HepG2 (cell line): ENCODE data around the gene AKAP1.

Source experiments
- CREB1 ChIP-seq, 2 experiments: fragments of 450-650 bp in 1 of 2; IDR thresholded peaks; 2 replicates each; pipeline ENCODE4 v1.6.1; 2016 to 2017; ENCODE audit warnings: control low read depth in 1 of 2, mild to moderate bottlenecking in 1 of 2, missing compliant biosample characterization in 1 of 2, missing genetic modification characterization in 1 of 2
- DDIT3 ChIP-seq: sonication (generic); formaldehyde crosslinking; IDR thresholded peaks from 2 replicates; pipeline ENCODE4 v1.4.0; 2020; ENCODE audit warnings: mild to moderate bottlenecking, missing genetic modification reagents
- DPF2 ChIP-seq: sonication (generic); formaldehyde crosslinking; IDR thresholded peaks from 2 replicates; pipeline ENCODE4 v1.4.0; 2020; ENCODE audit warnings: mild to moderate bottlenecking, low read depth, missing genetic modification reagents, borderline replicate concordance
- EHMT2 ChIP-seq: fragments of 200-600 bp; sonication (generic); IDR thresholded peaks from 2 replicates; pipeline ENCODE4 v1.7.0; 2017; ENCODE audit warnings: antibody characterized with exemption, low read depth, low read length, borderline replicate concordance
- FOXP4 ChIP-seq: sonication (generic); formaldehyde crosslinking; IDR thresholded peaks from 2 replicates; pipeline ENCODE4 v1.4.0; 2020; ENCODE audit warnings: missing genetic modification reagents
- POLR2AphosphoS5 ChIP-seq: IDR thresholded peaks from 2 replicates; pipeline ENCODE4 v1.6.1; 2012; ENCODE audit warnings: low read depth, low read length
- TCF7 ChIP-seq: sonication (generic); IDR thresholded peaks from 2 replicates; pipeline ENCODE4 v1.6.1; 2016; ENCODE audit warnings: antibody characterized with exemption, low read depth
- ZNF232 ChIP-seq: sonication (generic); formaldehyde crosslinking; IDR thresholded peaks from 2 replicates; pipeline ENCODE4 v1.4.0; 2020; ENCODE audit warnings: missing genetic modification reagents, borderline replicate concordance
- TF ChIP-seq, protein P1 (sequence below): sonication (generic); formaldehyde crosslinking; IDR thresholded peaks from 2 replicates; pipeline ENCODE4 v1.8.1; 2023; ENCODE audit warnings: missing genetic modification reagents, inconsistent platforms, borderline replicate concordance
- TF ChIP-seq, protein P2 (sequence below): sonication (generic); formaldehyde crosslinking; IDR thresholded peaks from 2 replicates; pipeline ENCODE4 v1.5.0; 2020; ENCODE audit warnings: mild to moderate bottlenecking, missing genetic modification reagents, moderate library complexity

- TF ChIP-seq, protein P1, sequence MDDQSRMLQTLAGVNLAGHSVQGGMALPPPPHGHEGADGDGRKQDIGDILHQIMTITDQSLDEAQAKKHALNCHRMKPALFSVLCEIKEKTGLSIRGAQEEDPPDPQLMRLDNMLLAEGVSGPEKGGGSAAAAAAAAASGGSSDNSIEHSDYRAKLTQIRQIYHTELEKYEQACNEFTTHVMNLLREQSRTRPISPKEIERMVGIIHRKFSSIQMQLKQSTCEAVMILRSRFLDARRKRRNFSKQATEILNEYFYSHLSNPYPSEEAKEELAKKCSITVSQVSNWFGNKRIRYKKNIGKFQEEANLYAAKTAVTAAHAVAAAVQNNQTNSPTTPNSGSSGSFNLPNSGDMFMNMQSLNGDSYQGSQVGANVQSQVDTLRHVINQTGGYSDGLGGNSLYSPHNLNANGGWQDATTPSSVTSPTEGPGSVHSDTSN (CRISPR knock-in tag) = no peak
- TF ChIP-seq POLR2AphosphoS5 = no peak
- TF ChIP-seq ZNF232 (CRISPR knock-in tag) = no peak
- TF ChIP-seq FOXP4 (CRISPR knock-in tag) = no peak
- no peak for TF ChIP-seq DDIT3 (CRISPR knock-in tag)
- no peak for TF ChIP-seq EHMT2
- TF ChIP-seq, protein P2, sequence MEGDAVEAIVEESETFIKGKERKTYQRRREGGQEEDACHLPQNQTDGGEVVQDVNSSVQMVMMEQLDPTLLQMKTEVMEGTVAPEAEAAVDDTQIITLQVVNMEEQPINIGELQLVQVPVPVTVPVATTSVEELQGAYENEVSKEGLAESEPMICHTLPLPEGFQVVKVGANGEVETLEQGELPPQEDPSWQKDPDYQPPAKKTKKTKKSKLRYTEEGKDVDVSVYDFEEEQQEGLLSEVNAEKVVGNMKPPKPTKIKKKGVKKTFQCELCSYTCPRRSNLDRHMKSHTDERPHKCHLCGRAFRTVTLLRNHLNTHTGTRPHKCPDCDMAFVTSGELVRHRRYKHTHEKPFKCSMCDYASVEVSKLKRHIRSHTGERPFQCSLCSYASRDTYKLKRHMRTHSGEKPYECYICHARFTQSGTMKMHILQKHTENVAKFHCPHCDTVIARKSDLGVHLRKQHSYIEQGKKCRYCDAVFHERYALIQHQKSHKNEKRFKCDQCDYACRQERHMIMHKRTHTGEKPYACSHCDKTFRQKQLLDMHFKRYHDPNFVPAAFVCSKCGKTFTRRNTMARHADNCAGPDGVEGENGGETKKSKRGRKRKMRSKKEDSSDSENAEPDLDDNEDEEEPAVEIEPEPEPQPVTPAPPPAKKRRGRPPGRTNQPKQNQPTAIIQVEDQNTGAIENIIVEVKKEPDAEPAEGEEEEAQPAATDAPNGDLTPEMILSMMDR (CRISPR knock-in tag) = no peak
- no peak for TF ChIP-seq TCF7
- no peak for TF ChIP-seq DPF2
- no peak for TF ChIP-seq CREB1 (IDR thresholded peaks at IDR 0.05)
- no peak for TF ChIP-seq CREB1 (CRISPR knock-in tag; IDR thresholded peaks at IDR 0.05)
Observed at GRCh38 chr17:57071991-57072944, 12.8 kb upstream of the AKAP1 start.
